HEK293T (cell line): Measurements from ENCODE around the gene ROS1.

Experiments used
- BHLHE40 ChIP-seq: fragments of 450-650 bp; IDR thresholded peaks from 2 replicates; pipeline ENCODE4 v1.6.1; 2016; ENCODE audit warnings: mild to moderate bottlenecking, moderate library complexity, borderline replicate concordance
- CTBP1 ChIP-seq: fragments of 450-650 bp; IDR thresholded peaks from 2 replicates; pipeline ENCODE4 v1.6.1; 2016; ENCODE audit warnings: borderline replicate concordance
- FOXA1 ChIP-seq: fragments of 450-650 bp; IDR thresholded peaks from 2 replicates; pipeline ENCODE4 v1.6.1; 2016; ENCODE audit warnings: mild to moderate bottlenecking
- FOXK2 ChIP-seq: fragments of 450-650 bp; IDR thresholded peaks from 2 replicates; pipeline ENCODE4 v1.6.1; 2016; ENCODE audit warnings: mild to moderate bottlenecking
- FOXM1 ChIP-seq: fragments of 450-650 bp; IDR thresholded peaks from 2 replicates; pipeline ENCODE4 v1.6.1; 2017; ENCODE audit warnings: mild to moderate bottlenecking, borderline replicate concordance
- HDGF ChIP-seq: fragments of 450-650 bp; IDR thresholded peaks from 2 replicates; pipeline ENCODE4 v1.6.1; 2017; ENCODE audit warnings: antibody characterized with exemption, borderline replicate concordance
- NFRKB ChIP-seq: fragments of 450-650 bp; IDR thresholded peaks from 2 replicates; pipeline ENCODE4 v1.6.1; 2016; ENCODE audit warnings: mild to moderate bottlenecking, moderate library complexity
- PKNOX1 ChIP-seq: fragments of 450-650 bp; IDR thresholded peaks from 2 replicates; pipeline ENCODE4 v1.6.1; 2016
- SP1 ChIP-seq: fragments of 450-650 bp; IDR thresholded peaks from 2 replicates; pipeline ENCODE4 v1.6.1; 2017
- SUZ12 ChIP-seq: fragments of 450-650 bp; IDR thresholded peaks from 2 replicates; pipeline ENCODE4 v1.6.1; 2016; ENCODE audit warnings: mild to moderate bottlenecking
- TARDBP ChIP-seq: fragments of 450-650 bp; IDR thresholded peaks from 2 replicates; pipeline ENCODE4 v1.6.1; 2016
- ZNF384 ChIP-seq: fragments of 450-650 bp; IDR thresholded peaks from 2 replicates; pipeline ENCODE4 v1.6.1; 2016

GRCh38 chr6:117328005-117328389 is 97.7 kb downstream of the ROS1 start:
- TF ChIP-seq SP1, result no peak
- no peak for TF ChIP-seq SUZ12
- TF ChIP-seq BHLHE40, result no peak
- TF ChIP-seq FOXM1, result no peak
- TF ChIP-seq HDGF, result no peak
- no peak for TF ChIP-seq ZNF384
- no peak for TF ChIP-seq NFRKB
- TF ChIP-seq FOXA1, result no peak
- no peak for TF ChIP-seq PKNOX1
- TF ChIP-seq CTBP1, result no peak
- TF ChIP-seq TARDBP, result no peak
- TF ChIP-seq FOXK2, result no peak
